ENCODE measurements around the gene EFL1.

EFL1 gene

DNA sequence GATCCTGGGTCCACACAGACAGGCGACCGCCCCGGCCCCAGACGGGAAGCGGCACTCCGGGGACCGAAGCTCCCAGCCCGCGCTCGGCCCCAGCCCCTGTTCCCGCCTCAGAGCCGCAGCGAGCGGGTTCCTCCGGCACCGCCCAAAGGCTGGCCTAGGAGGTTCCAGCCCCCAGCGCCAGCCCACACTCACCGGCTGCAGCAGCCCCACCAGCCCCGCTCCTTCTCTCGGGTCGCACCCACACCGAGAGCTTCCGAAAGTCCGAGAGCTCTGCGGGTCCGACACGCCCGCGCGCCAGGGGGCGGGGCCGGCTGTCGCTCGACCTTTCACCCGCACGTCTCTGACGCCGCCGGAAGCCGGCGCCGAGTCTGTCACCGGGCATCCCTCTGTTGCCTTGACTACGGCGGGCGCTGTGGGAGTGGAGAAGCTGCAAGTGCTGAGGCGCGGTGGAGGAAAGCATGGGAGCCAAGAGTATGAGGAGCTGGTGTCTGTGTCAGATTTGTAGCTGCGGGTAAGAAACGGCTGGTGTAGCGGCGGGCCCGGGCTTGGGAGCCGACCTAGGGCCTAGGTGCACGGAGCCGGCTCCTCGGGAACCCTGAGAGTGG, at the start of gene EFL1, which contains the start of gene SAXO2 (continued):
- TF ChIP-seq ZNF132 (tag by site-specific recombination; IDR thresholded peaks at IDR 0.05; ENCODE audit: borderline replicate concordance) (no peak), ZNF140 (tag by site-specific recombination; IDR thresholded peaks at IDR 0.05) (no peak), EGR2 (tag by site-specific recombination; IDR thresholded peaks at IDR 0.05; ENCODE audit: low read depth) (peak; percentile 87), ZNF155 (tag by site-specific recombination; IDR thresholded peaks at IDR 0.05) (no peak), IKZF3 (tag by site-specific recombination; IDR thresholded peaks at IDR 0.05) (no peak), ZBTB21 (tag by site-specific recombination; IDR thresholded peaks at IDR 0.05) (no peak), ZNF776 (tag by site-specific recombination; IDR thresholded peaks at IDR 0.05; ENCODE audit: borderline replicate concordance) (no peak), ZNF626 (tag by site-specific recombination; IDR thresholded peaks at IDR 0.05) (no peak), ZNF175 (tag by site-specific recombination; IDR thresholded peaks at IDR 0.05) (no peak), ZNF335 (tag by site-specific recombination; conservative IDR thresholded peaks at IDR 0.05) (peak; percentile 64), ZSCAN16 (tag by site-specific recombination; IDR thresholded peaks at IDR 0.05) (no peak), ZNF354C (tag by site-specific recombination; IDR thresholded peaks at IDR 0.05; ENCODE audit: borderline replicate concordance, low read depth) (no peak), ZNF223 (tag by site-specific recombination; IDR thresholded peaks at IDR 0.05) (no peak), ZNF654 (tag by site-specific recombination; IDR thresholded peaks at IDR 0.05; ENCODE audit: low read depth) (no peak), ZNF785 (tag by site-specific recombination; IDR thresholded peaks at IDR 0.05) (no peak), PRDM1 (tag by site-specific recombination; IDR thresholded peaks at IDR 0.05) (no peak), ZNF843 (tag by site-specific recombination; IDR thresholded peaks at IDR 0.05) (0 out of 2 replicates have a peak, but pooled peaks have one; percentile 27), ZNF510 (tag by site-specific recombination; IDR thresholded peaks at IDR 0.05; ENCODE audit: insufficient replicate concordance) (no peak), ZNF248 (tag by site-specific recombination; IDR thresholded peaks at IDR 0.05) (no peak), ZXDB (tag by site-specific recombination; IDR thresholded peaks at IDR 0.05) (peak; percentile 80), ZNF561 (tag by site-specific recombination; IDR thresholded peaks at IDR 0.05; ENCODE audit: borderline replicate concordance) (0 out of 2 replicates have a peak, but pooled peaks have one; percentile 84), KLF8 (tag by site-specific recombination; IDR thresholded peaks at IDR 0.05) (peak; percentile 89), BCL11A (tag by site-specific recombination; IDR thresholded peaks at IDR 0.05; ENCODE audit: low read depth) (peak; percentile 89), ZNF707 (tag by site-specific recombination; IDR thresholded peaks at IDR 0.05) (no peak), ZNF174 (tag by site-specific recombination; IDR thresholded peaks at IDR 0.05) (no peak)
- TF ChIP-seq, protein P1, sequence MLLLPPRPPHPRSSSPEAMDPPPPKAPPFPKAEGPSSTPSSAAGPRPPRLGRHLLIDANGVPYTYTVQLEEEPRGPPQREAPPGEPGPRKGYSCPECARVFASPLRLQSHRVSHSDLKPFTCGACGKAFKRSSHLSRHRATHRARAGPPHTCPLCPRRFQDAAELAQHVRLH (tag by site-specific recombination; IDR thresholded peaks at IDR 0.05), result no peak
- TF ChIP-seq, protein P2, sequence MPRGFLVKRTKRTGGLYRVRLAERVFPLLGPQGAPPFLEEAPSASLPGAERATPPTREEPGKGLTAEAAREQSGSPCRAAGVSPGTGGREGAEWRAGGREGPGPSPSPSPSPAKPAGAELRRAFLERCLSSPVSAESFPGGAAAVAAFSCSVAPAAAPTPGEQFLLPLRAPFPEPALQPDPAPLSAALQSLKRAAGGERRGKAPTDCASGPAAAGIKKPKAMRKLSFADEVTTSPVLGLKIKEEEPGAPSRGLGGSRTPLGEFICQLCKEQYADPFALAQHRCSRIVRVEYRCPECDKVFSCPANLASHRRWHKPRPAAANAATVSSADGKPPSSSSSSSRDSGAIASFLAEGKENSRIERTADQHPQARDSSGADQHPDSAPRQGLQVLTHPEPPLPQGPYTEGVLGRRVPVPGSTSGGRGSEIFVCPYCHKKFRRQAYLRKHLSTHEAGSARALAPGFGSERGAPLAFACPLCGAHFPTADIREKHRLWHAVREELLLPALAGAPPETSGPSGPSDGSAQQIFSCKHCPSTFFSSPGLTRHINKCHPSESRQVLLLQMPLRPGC (tag by site-specific recombination; IDR thresholded peaks at IDR 0.05), result no peak; the same call in 1 of the 2 replicates
- TF ChIP-seq, protein P3, sequence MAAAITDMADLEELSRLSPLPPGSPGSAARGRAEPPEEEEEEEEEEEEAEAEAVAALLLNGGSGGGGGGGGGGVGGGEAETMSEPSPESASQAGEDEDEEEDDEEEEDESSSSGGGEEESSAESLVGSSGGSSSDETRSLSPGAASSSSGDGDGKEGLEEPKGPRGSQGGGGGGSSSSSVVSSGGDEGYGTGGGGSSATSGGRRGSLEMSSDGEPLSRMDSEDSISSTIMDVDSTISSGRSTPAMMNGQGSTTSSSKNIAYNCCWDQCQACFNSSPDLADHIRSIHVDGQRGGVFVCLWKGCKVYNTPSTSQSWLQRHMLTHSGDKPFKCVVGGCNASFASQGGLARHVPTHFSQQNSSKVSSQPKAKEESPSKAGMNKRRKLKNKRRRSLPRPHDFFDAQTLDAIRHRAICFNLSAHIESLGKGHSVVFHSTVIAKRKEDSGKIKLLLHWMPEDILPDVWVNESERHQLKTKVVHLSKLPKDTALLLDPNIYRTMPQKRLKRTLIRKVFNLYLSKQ (tag by site-specific recombination; IDR thresholded peaks at IDR 0.05; ENCODE audit: borderline replicate concordance), result no peak
- TF ChIP-seq, protein P4, sequence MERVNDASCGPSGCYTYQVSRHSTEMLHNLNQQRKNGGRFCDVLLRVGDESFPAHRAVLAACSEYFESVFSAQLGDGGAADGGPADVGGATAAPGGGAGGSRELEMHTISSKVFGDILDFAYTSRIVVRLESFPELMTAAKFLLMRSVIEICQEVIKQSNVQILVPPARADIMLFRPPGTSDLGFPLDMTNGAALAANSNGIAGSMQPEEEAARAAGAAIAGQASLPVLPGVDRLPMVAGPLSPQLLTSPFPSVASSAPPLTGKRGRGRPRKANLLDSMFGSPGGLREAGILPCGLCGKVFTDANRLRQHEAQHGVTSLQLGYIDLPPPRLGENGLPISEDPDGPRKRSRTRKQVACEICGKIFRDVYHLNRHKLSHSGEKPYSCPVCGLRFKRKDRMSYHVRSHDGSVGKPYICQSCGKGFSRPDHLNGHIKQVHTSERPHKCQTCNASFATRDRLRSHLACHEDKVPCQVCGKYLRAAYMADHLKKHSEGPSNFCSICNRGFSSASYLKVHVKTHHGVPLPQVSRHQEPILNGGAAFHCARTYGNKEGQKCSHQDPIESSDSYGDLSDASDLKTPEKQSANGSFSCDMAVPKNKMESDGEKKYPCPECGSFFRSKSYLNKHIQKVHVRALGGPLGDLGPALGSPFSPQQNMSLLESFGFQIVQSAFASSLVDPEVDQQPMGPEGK (tag by site-specific recombination; IDR thresholded peaks at IDR 0.05), result peak; percentile 87
- TF ChIP-seq, protein P5, sequence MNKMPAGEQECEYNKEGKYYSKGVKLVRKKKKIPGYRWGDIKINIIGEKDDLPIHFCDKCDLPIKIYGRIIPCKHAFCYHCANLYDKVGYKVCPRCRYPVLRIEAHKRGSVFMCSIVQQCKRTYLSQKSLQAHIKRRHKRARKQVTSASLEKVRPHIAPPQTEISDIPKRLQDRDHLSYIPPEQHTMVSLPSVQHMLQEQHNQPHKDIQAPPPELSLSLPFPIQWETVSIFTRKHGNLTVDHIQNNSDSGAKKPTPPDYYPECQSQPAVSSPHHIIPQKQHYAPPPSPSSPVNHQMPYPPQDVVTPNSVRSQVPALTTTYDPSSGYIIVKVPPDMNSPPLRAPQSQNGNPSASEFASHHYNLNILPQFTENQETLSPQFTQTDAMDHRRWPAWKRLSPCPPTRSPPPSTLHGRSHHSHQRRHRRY (tag by site-specific recombination; IDR thresholded peaks at IDR 0.05), result no peak
- TF ChIP-seq, protein P6, sequence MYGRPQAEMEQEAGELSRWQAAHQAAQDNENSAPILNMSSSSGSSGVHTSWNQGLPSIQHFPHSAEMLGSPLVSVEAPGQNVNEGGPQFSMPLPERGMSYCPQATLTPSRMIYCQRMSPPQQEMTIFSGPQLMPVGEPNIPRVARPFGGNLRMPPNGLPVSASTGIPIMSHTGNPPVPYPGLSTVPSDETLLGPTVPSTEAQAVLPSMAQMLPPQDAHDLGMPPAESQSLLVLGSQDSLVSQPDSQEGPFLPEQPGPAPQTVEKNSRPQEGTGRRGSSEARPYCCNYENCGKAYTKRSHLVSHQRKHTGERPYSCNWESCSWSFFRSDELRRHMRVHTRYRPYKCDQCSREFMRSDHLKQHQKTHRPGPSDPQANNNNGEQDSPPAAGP (tag by site-specific recombination; IDR thresholded peaks at IDR 0.05), result peak; percentile 51; the same call in 1 of the 2 replicates
